ENCODE measurements around the gene TUBGCP4.

The TUBGCP4 gene

GRCh38 chr15:43370310-43370974 lies 459 bp upstream of the TUBGCP4 start:
- Histone ChIP-seq H3K27ac (peak overlapping the region; percentile 92), H3K27me3 (ENCODE audit: insufficient read depth, low read depth, severe bottlenecking) (no peaks in the 10 kb centered on the region), H3K36me3 (peaks cover 55% of the 10 kb centered on the region), H3K9me3 (ENCODE audit: severe bottlenecking) (no peaks in the 10 kb centered on the region), H3K4me3 (ENCODE audit: low read depth, low read length) (peak overlapping the region; percentile 90)
- peak; percentile 42 for DNase-seq
- TF ChIP-seq CTCF (IDR thresholded peaks at IDR 0.05; ENCODE audit: low read depth, low read length): no peak

- no peak overlapping the region for H3K4me3 ChIP-seq (ENCODE audit: low read depth, low read length)
- no peak overlapping the region for H3K27ac ChIP-seq
- peak; percentile 68 for DNase-seq
- peaks cover 60% of the 10 kb centered on the region for H3K36me3 ChIP-seq
- H3K27me3 ChIP-seq (ENCODE audit: insufficient read depth, low read depth, severe bottlenecking): no peaks in the 10 kb centered on the region
- peak; percentile 76 for TF ChIP-seq CTCF (IDR thresholded peaks at IDR 0.05; ENCODE audit: low read depth, low read length)
- H3K9me3 ChIP-seq (ENCODE audit: severe bottlenecking): no peaks in the 10 kb centered on the region
Measured at GRCh38 chr15:43376017-43376705, 5.3 kb downstream of the TUBGCP4 start.

- Histone ChIP-seq H3K9me3 (ENCODE audit: severe bottlenecking) (no peaks in the 10 kb centered on the region), H3K27me3 (ENCODE audit: insufficient read depth, low read depth, severe bottlenecking) (no peaks in the 10 kb centered on the region), H3K27ac (no peak overlapping the region), H3K36me3 (peaks cover 65% of the 10 kb centered on the region), H3K4me3 (ENCODE audit: low read depth, low read length) (no peak overlapping the region)
- no peak for TF ChIP-seq CTCF (IDR thresholded peaks at IDR 0.05; ENCODE audit: low read depth, low read length)
- no peak for DNase-seq
Measured at GRCh38 chr15:43378601-43379000, 7.7 kb downstream of the TUBGCP4 start.

GRCh38 chr15:43382310-43382709 lies 11.4 kb downstream of the TUBGCP4 start:
- no peak overlapping the region for H3K4me3 ChIP-seq (ENCODE audit: low read depth, low read length)
- no peaks in the 10 kb centered on the region for H3K9me3 ChIP-seq (ENCODE audit: severe bottlenecking)
- H3K27ac ChIP-seq: no peak overlapping the region
- no peak for TF ChIP-seq CTCF (IDR thresholded peaks at IDR 0.05; ENCODE audit: low read depth, low read length)
- H3K27me3 ChIP-seq (ENCODE audit: insufficient read depth, low read depth, severe bottlenecking): no peaks in the 10 kb centered on the region
- DNase-seq: no peak
- peaks cover 73% of the 10 kb centered on the region for H3K36me3 ChIP-seq

- TF ChIP-seq CTCF (IDR thresholded peaks at IDR 0.05; ENCODE audit: low read depth, low read length): no peak
- Histone ChIP-seq H3K27me3 (ENCODE audit: insufficient read depth, low read depth, severe bottlenecking) (no peaks in the 10 kb centered on the region), H3K4me3 (ENCODE audit: low read depth, low read length) (no peak overlapping the region), H3K27ac (no peak overlapping the region), H3K36me3 (peaks cover 74% of the 10 kb centered on the region), H3K9me3 (ENCODE audit: severe bottlenecking) (no peaks in the 10 kb centered on the region)
- no peak for DNase-seq
Measured at GRCh38 chr15:43383070-43383469, 12.2 kb downstream of the TUBGCP4 start.

All from WERI-Rb-1 (cell line).